ENCODE results near the gene RHOBTB1. TPM values are rescaled to one million over a fixed set of nuclear protein-coding genes. Genes with fewer than 3 reads are reported as not detected.
A peak's percentile ranks its signal among the peaks of the same experiment; 100 is the strongest.

Gene RHOBTB1, protein sequence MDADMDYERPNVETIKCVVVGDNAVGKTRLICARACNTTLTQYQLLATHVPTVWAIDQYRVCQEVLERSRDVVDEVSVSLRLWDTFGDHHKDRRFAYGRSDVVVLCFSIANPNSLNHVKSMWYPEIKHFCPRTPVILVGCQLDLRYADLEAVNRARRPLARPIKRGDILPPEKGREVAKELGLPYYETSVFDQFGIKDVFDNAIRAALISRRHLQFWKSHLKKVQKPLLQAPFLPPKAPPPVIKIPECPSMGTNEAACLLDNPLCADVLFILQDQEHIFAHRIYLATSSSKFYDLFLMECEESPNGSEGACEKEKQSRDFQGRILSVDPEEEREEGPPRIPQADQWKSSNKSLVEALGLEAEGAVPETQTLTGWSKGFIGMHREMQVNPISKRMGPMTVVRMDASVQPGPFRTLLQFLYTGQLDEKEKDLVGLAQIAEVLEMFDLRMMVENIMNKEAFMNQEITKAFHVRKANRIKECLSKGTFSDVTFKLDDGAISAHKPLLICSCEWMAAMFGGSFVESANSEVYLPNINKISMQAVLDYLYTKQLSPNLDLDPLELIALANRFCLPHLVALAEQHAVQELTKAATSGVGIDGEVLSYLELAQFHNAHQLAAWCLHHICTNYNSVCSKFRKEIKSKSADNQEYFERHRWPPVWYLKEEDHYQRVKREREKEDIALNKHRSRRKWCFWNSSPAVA
- 0.77 TPM for total RNA-seq (2021; ENCODE audit: unreplicated experiment)
- 1.9 TPM for polyA plus RNA-seq (2012; ENCODE audit: insufficient read length)
- Bru-seq, nascent RNA, result percentile 35 among the genes with signal in this experiment
- percentile 27 among the genes with signal in this experiment for BruChase-seq, experiment 1, labeled RNA remaining after a 2-hour chase
- BruChase-seq, experiment 2, labeled RNA remaining after a 6-hour chase, result percentile 23 among the genes with signal in this experiment
- long read RNA-seq, full-length matches to known transcripts, result 1 of 3 reads
- long read RNA-seq, partial matches to known transcripts, result 1 of 3 reads
- long read RNA-seq, other reads (novel, unspliced or antisense), result 1 of 3 reads

DNA sequence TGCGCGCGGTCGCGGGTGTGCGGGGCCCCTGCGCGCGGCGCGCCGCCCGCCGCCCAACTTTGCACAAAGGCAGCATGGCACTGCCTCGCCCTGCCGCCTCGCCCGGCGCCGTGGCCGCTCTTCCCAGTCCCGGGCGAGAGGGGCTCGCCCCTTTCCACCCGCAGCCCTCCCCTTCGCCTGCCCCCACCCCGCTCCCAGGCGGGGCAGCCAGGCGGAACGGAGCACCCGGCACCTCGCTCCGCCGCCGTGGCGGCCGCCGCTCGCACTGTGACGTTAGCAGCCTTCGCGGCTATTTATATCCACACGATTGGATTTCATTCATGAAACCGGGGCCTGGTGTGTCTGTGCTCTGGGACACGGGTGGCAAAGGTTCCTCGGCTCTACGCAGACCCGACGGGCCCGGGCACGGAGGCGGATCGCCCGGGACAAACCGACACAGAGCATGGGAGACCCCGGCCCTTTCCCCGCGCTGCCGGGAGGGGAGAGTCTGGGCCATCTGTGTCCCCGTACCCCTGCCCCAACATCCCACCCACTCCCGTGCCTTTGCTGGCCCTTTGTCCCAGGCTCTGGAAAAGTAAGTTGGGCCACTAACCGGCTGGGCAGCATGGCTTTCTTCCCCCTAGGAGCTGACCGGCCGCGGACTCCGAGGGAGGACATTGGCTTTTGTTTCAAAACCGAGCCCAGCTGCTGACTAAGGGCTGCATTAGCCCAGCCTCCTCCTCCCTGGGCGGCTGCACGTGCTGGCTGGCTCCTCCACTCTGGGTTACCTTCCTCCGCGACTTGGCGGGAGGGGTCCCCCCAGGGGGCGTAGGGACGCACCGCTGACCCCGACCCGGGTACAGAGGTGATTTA lies at the start of gene RHOBTB1:
RHOBTB1 (minus strand) TSS at position 128 of the 852 bp plus-strand sequence. CDS start 32,643 bp downstream, outside the sequence.
- H3K4me3 ChIP-seq (ENCODE audit: low read depth in 2 of 2, low read length in 2 of 2), result peak within 1 kb of the TSS; percentile 56 to 68
- peak within 1 kb of the TSS; percentile 63 for H3K27ac ChIP-seq (ENCODE audit: low read length)
- ChIA-PET POLR2A (no interaction called here), CTCF (no interaction called here)
- intact Hi-C loops (cut with micrococcal nuclease; ENCODE audit: unreplicated experiment) (no loop called here), in situ Hi-C loops (cut with HindIII; ENCODE audit: low pct_unique_long_range_greater_than_20kb, low sequenced_read_pairs) (no loop called here)
- H3K27me3 ChIP-seq (ENCODE audit: control insufficient read depth, insufficient read depth, low read length), result peaks cover 10% of the 10 kb centered on the region
- H3K36me3 ChIP-seq (ENCODE audit: control insufficient read depth, insufficient read depth, low read length), result no peaks in the 10 kb centered on the region
- DNase-seq (ENCODE audit: low read depth, low spot score) (no peak), ATAC-seq (peak; percentile 79)
- TF ChIP-seq TCF7L2 (IDR thresholded peaks at IDR 0.05; ENCODE audit: low read depth, low read length) (no peak), SIN3A (IDR thresholded peaks at IDR 0.05; ENCODE audit: borderline replicate concordance, insufficient read depth, low read depth, low read length) (no peak), POLR2AphosphoS5 (IDR thresholded peaks at IDR 0.05; ENCODE audit: low read depth, low read length) (no peak)
- TF ChIP-seq, protein P1, sequence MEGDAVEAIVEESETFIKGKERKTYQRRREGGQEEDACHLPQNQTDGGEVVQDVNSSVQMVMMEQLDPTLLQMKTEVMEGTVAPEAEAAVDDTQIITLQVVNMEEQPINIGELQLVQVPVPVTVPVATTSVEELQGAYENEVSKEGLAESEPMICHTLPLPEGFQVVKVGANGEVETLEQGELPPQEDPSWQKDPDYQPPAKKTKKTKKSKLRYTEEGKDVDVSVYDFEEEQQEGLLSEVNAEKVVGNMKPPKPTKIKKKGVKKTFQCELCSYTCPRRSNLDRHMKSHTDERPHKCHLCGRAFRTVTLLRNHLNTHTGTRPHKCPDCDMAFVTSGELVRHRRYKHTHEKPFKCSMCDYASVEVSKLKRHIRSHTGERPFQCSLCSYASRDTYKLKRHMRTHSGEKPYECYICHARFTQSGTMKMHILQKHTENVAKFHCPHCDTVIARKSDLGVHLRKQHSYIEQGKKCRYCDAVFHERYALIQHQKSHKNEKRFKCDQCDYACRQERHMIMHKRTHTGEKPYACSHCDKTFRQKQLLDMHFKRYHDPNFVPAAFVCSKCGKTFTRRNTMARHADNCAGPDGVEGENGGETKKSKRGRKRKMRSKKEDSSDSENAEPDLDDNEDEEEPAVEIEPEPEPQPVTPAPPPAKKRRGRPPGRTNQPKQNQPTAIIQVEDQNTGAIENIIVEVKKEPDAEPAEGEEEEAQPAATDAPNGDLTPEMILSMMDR (IDR thresholded peaks at IDR 0.05), result no peak
- TF ChIP-seq, protein P2, sequence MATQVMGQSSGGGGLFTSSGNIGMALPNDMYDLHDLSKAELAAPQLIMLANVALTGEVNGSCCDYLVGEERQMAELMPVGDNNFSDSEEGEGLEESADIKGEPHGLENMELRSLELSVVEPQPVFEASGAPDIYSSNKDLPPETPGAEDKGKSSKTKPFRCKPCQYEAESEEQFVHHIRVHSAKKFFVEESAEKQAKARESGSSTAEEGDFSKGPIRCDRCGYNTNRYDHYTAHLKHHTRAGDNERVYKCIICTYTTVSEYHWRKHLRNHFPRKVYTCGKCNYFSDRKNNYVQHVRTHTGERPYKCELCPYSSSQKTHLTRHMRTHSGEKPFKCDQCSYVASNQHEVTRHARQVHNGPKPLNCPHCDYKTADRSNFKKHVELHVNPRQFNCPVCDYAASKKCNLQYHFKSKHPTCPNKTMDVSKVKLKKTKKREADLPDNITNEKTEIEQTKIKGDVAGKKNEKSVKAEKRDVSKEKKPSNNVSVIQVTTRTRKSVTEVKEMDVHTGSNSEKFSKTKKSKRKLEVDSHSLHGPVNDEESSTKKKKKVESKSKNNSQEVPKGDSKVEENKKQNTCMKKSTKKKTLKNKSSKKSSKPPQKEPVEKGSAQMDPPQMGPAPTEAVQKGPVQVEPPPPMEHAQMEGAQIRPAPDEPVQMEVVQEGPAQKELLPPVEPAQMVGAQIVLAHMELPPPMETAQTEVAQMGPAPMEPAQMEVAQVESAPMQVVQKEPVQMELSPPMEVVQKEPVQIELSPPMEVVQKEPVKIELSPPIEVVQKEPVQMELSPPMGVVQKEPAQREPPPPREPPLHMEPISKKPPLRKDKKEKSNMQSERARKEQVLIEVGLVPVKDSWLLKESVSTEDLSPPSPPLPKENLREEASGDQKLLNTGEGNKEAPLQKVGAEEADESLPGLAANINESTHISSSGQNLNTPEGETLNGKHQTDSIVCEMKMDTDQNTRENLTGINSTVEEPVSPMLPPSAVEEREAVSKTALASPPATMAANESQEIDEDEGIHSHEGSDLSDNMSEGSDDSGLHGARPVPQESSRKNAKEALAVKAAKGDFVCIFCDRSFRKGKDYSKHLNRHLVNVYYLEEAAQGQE (IDR thresholded peaks at IDR 0.05; ENCODE audit: insufficient read depth in 1 of 2, low read depth in 2 of 2, low read length in 1 of 2), result no peak
- no peaks in the 10 kb centered on the region for H3K9me3 ChIP-seq (ENCODE audit: control insufficient read depth, insufficient read depth, low read depth, low read length)
- H3K4me1 ChIP-seq (ENCODE audit: control insufficient read depth, insufficient read depth, low read length), result peaks cover 16% of the 10 kb centered on the region
- BruUV-seq (replicated peaks), result no TSS peak

DNA sequence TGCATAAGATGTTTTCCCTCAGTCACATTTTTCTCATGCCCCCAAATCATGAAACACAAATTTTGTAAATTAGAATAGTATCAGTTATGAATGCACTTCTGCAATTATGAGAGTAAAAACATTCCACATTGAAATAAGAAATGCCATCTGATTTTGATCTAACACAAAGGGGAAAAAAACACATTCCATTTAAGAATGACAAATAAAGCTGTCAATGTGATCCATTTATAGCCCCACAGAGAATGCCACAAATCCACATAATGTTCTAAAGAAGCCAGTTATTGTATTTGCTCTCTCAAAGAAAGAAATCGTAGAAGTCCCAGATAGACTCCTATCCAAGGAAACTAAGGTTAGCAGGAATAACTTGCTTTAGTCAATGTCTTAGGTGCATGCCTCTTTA lies 48.7 kb upstream of the RHOBTB1 start:
- DNase-seq (ENCODE audit: low read depth, low spot score) (no peak), ATAC-seq (no peak)
- no peaks in the 10 kb centered on the region for H3K4me1 ChIP-seq (ENCODE audit: control insufficient read depth, insufficient read depth, low read length)
- TF ChIP-seq, protein P1 (IDR thresholded peaks at IDR 0.05), result no peak
- TF ChIP-seq TCF7L2 (IDR thresholded peaks at IDR 0.05; ENCODE audit: low read depth, low read length) (no peak), SIN3A (IDR thresholded peaks at IDR 0.05; ENCODE audit: borderline replicate concordance, insufficient read depth, low read depth, low read length) (no peak), POLR2AphosphoS5 (IDR thresholded peaks at IDR 0.05; ENCODE audit: low read depth, low read length) (no peak)
- TF ChIP-seq, protein P2 (IDR thresholded peaks at IDR 0.05; ENCODE audit: insufficient read depth in 1 of 2, low read depth in 2 of 2, low read length in 1 of 2), result no peak
- ChIA-PET POLR2A (no interaction called here), CTCF (no interaction called here)
- intact Hi-C loops (cut with micrococcal nuclease; ENCODE audit: unreplicated experiment) (no loop called here), in situ Hi-C loops (cut with HindIII; ENCODE audit: low pct_unique_long_range_greater_than_20kb, low sequenced_read_pairs) (no loop called here)
- H3K27me3 ChIP-seq (ENCODE audit: control insufficient read depth, insufficient read depth, low read length), result no peaks in the 10 kb centered on the region
- no peak overlapping the region for H3K4me3 ChIP-seq (ENCODE audit: low read depth in 2 of 2, low read length in 2 of 2)
- H3K27ac ChIP-seq (ENCODE audit: low read length), result no peak overlapping the region
- no TSS peak for BruUV-seq (replicated peaks)
- H3K36me3 ChIP-seq (ENCODE audit: control insufficient read depth, insufficient read depth, low read length), result no peaks in the 10 kb centered on the region
- H3K9me3 ChIP-seq (ENCODE audit: control insufficient read depth, insufficient read depth, low read depth, low read length), result no peaks in the 10 kb centered on the region

Measured in Panc1 (cell line).